Measurements from ENCODE around the gene CBX4. TPM values are rescaled to one million over a fixed set of nuclear protein-coding genes. Genes with fewer than 3 reads are reported as not detected.

Gene CBX4
- total and polyA plus RNA-seq, 2 donors from 2014 or later, result 7.1 to 26.8 TPM

- DNase-seq (no peak), FAIRE-seq (no peak)
- Histone ChIP-seq H3K27me3 (ENCODE audit: control insufficient read depth, insufficient read depth, low read length) (peaks cover 8% of the 10 kb centered on the region), H3K27ac (ENCODE audit: low read depth in 2 of 2, low read length in 2 of 2) (no peak overlapping the region), H3K4me1 (ENCODE audit: control insufficient read depth in 2 of 3, insufficient read depth in 2 of 3, low read depth in 1 of 3, low read length in 3 of 3) (no peaks in the 10 kb centered on the region), H3K4me3 (ENCODE audit: low read length in 3 of 3) (no peak overlapping the region), H3K9ac (ENCODE audit: low read length in 3 of 3) (no peak overlapping the region), H3K36me3 (ENCODE audit: control insufficient read depth in 2 of 3, insufficient read depth in 3 of 3, low read length in 3 of 3) (no peaks in the 10 kb centered on the region), H3K9me3 (ENCODE audit: control insufficient read depth in 2 of 3, insufficient read depth in 1 of 3, low read length in 3 of 3) (no peaks in the 10 kb centered on the region)
- intact Hi-C loops (cut with DNase I), result no loop called here
- TF ChIP-seq CTCF (IDR thresholded peaks at IDR 0.05; ENCODE audit: borderline replicate concordance, extremely low read depth, insufficient read depth), result no peak
These were observed 17.7 kb downstream of the CBX4 start for GRCh38 chr17:79821331-79822095.

- intact Hi-C loops (cut with DNase I), result no loop called here
- no peaks in the 10 kb centered on the region for H3K9me3 ChIP-seq (ENCODE audit: control insufficient read depth in 2 of 3, insufficient read depth in 1 of 3, low read length in 3 of 3)
- TF ChIP-seq CTCF (IDR thresholded peaks at IDR 0.05; ENCODE audit: borderline replicate concordance, extremely low read depth, insufficient read depth), result no peak
These were observed 18.3 kb downstream of the CBX4 start for GRCh38 chr17:79820959-79821330.

GRCh38 chr17:79819534-79820276, 19.5 kb downstream of the CBX4 start:
- no peak overlapping the region for H3K4me3 ChIP-seq (ENCODE audit: low read length in 3 of 3)
- H3K27ac ChIP-seq (ENCODE audit: low read depth in 2 of 2, low read length in 2 of 2), result no peak overlapping the region
- FAIRE-seq (no peak), DNase-seq (no peak)
- intact Hi-C loops (cut with DNase I), result no loop called here
- no peak overlapping the region for H3K9ac ChIP-seq (ENCODE audit: low read length in 3 of 3)
- no peaks in the 10 kb centered on the region for H3K9me3 ChIP-seq (ENCODE audit: control insufficient read depth in 2 of 3, insufficient read depth in 1 of 3, low read length in 3 of 3)
- no peaks in the 10 kb centered on the region for H3K36me3 ChIP-seq (ENCODE audit: control insufficient read depth in 2 of 3, insufficient read depth in 3 of 3, low read length in 3 of 3)
- H3K27me3 ChIP-seq (ENCODE audit: control insufficient read depth, insufficient read depth, low read length), result peaks cover 15% of the 10 kb centered on the region
- TF ChIP-seq CTCF (IDR thresholded peaks at IDR 0.05; ENCODE audit: borderline replicate concordance, extremely low read depth, insufficient read depth), result no peak
- no peaks in the 10 kb centered on the region for H3K4me1 ChIP-seq (ENCODE audit: control insufficient read depth in 2 of 3, insufficient read depth in 2 of 3, low read depth in 1 of 3, low read length in 3 of 3)

More at GRCh38 chr17:79820959-79821330, 18.3 kb downstream of the CBX4 start:
- H3K36me3 ChIP-seq (ENCODE audit: control insufficient read depth in 2 of 3, insufficient read depth in 3 of 3, low read length in 3 of 3), result no peaks in the 10 kb centered on the region
- no peak overlapping the region for H3K27ac ChIP-seq (ENCODE audit: low read depth in 2 of 2, low read length in 2 of 2)
- DNase-seq (no peak), FAIRE-seq (no peak)
- no peaks in the 10 kb centered on the region for H3K4me1 ChIP-seq (ENCODE audit: control insufficient read depth in 2 of 3, insufficient read depth in 2 of 3, low read depth in 1 of 3, low read length in 3 of 3)
- no peak overlapping the region for H3K4me3 ChIP-seq (ENCODE audit: low read length in 3 of 3)
- H3K27me3 ChIP-seq (ENCODE audit: control insufficient read depth, insufficient read depth, low read length), result peaks cover 14% of the 10 kb centered on the region
- no peak overlapping the region for H3K9ac ChIP-seq (ENCODE audit: low read length in 3 of 3)
